PFSK-1 (cell line): ENCODE results near the gene PCCA.

ENCODE experiments used
- SIN3A ChIP-seq: IDR thresholded peaks from 2 replicates; pipeline ENCODE4 v1.6.1; 2012; ENCODE audit warnings: mild to moderate bottlenecking, low read length, moderate library complexity, borderline replicate concordance; ENCODE audit not compliant: insufficient read depth
- TAF1 ChIP-seq: IDR thresholded peaks from 2 replicates; pipeline ENCODE4 v1.6.1; 2012; ENCODE audit warnings: low read length, control low read depth, borderline replicate concordance; ENCODE audit not compliant: insufficient read depth

DNA sequence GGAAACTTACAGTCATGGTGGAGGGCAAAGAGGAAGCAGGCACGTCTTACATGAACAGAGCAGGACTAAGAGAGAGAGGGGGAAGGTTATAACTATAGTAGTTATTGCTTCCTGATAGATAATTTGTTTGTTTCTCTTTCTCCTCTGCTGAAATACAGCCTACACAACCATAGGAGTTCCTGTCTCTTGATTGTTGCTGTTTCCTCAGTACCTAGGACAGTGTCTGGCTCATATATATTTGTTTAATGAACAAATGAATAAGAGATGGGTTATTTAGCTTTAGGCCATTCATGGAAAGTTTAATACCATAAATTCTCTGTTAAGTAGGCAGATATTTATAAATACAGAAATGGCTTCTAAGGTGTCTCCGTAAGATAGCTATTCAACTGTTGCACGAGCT lies 95.2 kb downstream of the PCCA start:
- TF ChIP-seq SIN3A (no peak), TAF1 (no peak)
